ENCODE measurements around the gene TMCO1.

GRCh38 chr1:165816157-165816556, 47.5 kb upstream of the TMCO1 start:
- TF ChIP-seq CTCF (IDR thresholded peaks at IDR 0.05) (no peak), POLR2A (IDR thresholded peaks at IDR 0.05) (no peak), EP300 (IDR thresholded peaks at IDR 0.05) (no peak)
